Type B pancreatic cell (in vitro differentiated cells): ENCODE results near the gene EFNA5. TPM values are rescaled to one million over a fixed set of nuclear protein-coding genes. Genes with fewer than 3 reads are reported as not detected.

Experiments used
- DNase-seq: peaks from one replicate; pipeline ENCODE4 v3.0.0; 2021; ENCODE audit warnings: mixed read lengths; ENCODE audit not compliant: unreplicated experiment; ENCODE audit errors: extremely low spot score
- H3K27ac Mint-ChIP-seq: 2 replicates; pipeline ENCODE4 v1.8.0; 2021; ENCODE audit warnings: mild to moderate bottlenecking, mixed read lengths
- H3K27me3 Mint-ChIP-seq: 2 replicates; pipeline ENCODE4 v1.8.0; 2021; ENCODE audit warnings: mixed read lengths
- H3K36me3 Mint-ChIP-seq: 2 replicates; pipeline ENCODE4 v1.8.0; 2021; ENCODE audit warnings: mixed read lengths
- H3K4me1 Mint-ChIP-seq: one replicate; pipeline ENCODE4 v1.8.0; 2021; ENCODE audit warnings: mixed read lengths; ENCODE audit not compliant: unreplicated experiment
- H3K4me3 Mint-ChIP-seq: 2 replicates; pipeline ENCODE4 v1.8.0; 2021; ENCODE audit warnings: mild to moderate bottlenecking, mixed read lengths
- H3K9me3 Mint-ChIP-seq: 2 replicates; pipeline ENCODE4 v1.8.0; 2021; ENCODE audit warnings: mixed read lengths
- total RNA-seq: library from RNA; stranded (reverse); gene quantifications from 2 replicates; pipeline ENCODE4 v1.2.1, GENCODE V29; 2021; ENCODE audit warnings: low replicate concordance
- TF ChIP-seq, protein P1 (sequence below): fragments of 200-600 bp; sonication (generic); conservative IDR thresholded peaks from 2 replicates; pipeline ENCODE4 v1.5.0; 2021; ENCODE audit warnings: antibody characterized with exemption, mild to moderate bottlenecking

Gene EFNA5
- total RNA-seq, 1 donor from 2014 or later: 65.0 TPM

DNA sequence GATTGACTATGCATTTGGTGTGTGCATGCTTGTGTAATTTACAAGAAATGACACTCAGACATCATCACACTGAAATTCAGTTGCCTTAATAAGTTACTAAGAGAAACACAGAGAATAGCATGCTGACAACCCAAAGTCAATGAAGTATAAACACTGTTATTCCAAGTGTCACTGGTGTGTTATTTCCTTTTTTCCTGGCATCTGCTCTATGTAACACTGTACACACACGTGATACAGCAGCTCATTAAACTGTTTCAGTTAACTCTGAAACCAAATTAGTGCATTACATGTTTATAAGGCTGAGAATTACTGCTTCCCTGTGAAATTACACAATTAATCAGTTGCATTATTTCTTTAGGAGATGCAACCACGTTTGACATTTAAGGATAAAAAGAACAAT lies 252.7 kb downstream of the EFNA5 start:
- H3K4me1 Mint-ChIP-seq: peaks cover 29% of the 10 kb centered on the region
- H3K27me3 Mint-ChIP-seq: no peaks in the 10 kb centered on the region
- no peaks in the 10 kb centered on the region for H3K9me3 Mint-ChIP-seq
- H3K27ac Mint-ChIP-seq: no peak overlapping the region
- peaks cover 7% of the 10 kb centered on the region for H3K36me3 Mint-ChIP-seq
- no peak overlapping the region for H3K4me3 Mint-ChIP-seq
- DNase-seq: no peak
- TF ChIP-seq, protein P1, sequence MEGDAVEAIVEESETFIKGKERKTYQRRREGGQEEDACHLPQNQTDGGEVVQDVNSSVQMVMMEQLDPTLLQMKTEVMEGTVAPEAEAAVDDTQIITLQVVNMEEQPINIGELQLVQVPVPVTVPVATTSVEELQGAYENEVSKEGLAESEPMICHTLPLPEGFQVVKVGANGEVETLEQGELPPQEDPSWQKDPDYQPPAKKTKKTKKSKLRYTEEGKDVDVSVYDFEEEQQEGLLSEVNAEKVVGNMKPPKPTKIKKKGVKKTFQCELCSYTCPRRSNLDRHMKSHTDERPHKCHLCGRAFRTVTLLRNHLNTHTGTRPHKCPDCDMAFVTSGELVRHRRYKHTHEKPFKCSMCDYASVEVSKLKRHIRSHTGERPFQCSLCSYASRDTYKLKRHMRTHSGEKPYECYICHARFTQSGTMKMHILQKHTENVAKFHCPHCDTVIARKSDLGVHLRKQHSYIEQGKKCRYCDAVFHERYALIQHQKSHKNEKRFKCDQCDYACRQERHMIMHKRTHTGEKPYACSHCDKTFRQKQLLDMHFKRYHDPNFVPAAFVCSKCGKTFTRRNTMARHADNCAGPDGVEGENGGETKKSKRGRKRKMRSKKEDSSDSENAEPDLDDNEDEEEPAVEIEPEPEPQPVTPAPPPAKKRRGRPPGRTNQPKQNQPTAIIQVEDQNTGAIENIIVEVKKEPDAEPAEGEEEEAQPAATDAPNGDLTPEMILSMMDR: no peak

DNA sequence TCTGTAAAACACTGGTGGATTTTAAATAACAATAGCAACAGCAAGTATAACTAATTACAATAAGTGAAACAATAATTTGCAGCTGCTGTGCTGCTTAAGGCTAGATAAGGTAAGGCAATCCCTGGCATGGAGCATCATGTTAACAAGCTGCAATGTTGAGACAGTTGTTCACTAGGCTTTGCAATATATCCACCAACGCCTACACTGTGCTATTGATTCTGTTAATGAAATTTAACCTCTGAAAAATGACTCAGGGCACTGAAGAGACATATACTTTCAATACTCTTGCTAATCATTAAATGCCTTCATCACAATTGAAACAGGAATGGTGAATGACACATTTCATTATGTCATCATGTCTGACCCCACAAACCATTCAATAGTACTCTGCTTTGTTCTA lies 255.0 kb downstream of the EFNA5 start:
- H3K4me1 Mint-ChIP-seq: peaks cover 21% of the 10 kb centered on the region
- H3K36me3 Mint-ChIP-seq: peaks cover 4% of the 10 kb centered on the region
- DNase-seq: no peak
- H3K27me3 Mint-ChIP-seq: no peaks in the 10 kb centered on the region
- H3K4me3 Mint-ChIP-seq: no peak overlapping the region
- H3K9me3 Mint-ChIP-seq: no peaks in the 10 kb centered on the region
- TF ChIP-seq, protein P1: no peak
- no peak overlapping the region for H3K27ac Mint-ChIP-seq

DNA sequence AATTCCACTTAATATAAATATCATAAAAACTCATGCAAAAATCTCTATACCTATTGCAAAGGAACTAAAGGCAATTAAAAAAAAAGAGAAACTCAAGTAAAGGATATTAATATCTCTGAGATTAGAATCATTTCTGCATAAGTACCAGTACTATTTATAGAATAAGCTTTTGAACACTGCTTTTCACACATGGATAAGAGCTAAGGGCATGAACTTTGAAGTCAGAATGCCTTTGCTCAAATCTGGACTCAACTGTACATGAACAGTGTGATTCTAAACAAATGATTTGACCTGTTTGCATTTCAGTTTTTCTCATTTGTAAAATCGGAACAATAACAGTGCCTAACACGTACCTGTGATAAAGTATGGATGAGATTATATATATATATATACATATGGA lies 255.9 kb downstream of the EFNA5 start:
- DNase-seq: no peak
- H3K27me3 Mint-ChIP-seq: no peaks in the 10 kb centered on the region
- peaks cover 4% of the 10 kb centered on the region for H3K36me3 Mint-ChIP-seq
- TF ChIP-seq, protein P1: no peak
- H3K4me3 Mint-ChIP-seq: no peak overlapping the region
- H3K9me3 Mint-ChIP-seq: no peaks in the 10 kb centered on the region
- H3K27ac Mint-ChIP-seq: no peak overlapping the region
- H3K4me1 Mint-ChIP-seq: peaks cover 21% of the 10 kb centered on the region

DNA sequence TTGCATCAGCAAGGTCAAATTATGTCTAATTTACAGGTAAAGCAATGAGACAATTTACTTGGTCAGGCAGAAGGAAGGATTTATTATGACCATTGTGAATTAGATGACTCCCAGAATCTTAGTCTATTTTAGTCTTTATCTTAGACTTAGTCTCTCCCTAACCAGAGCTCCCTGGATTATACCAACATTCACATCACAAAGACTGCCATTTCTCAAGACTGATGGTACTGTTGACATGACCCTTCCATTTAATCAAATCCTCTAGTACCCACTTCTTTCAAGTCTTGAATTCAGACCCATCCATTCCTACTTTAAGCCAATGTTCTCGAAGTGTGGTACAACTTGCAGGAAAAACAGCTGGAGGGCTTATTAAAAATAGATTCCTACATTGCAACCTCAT lies 257.0 kb downstream of the EFNA5 start:
- Mint-ChIP-seq H3K27ac (no peak overlapping the region), H3K4me1 (peaks cover 22% of the 10 kb centered on the region), H3K9me3 (no peaks in the 10 kb centered on the region), H3K36me3 (peaks cover 9% of the 10 kb centered on the region), H3K4me3 (no peak overlapping the region), H3K27me3 (no peaks in the 10 kb centered on the region)
- DNase-seq: no peak
- TF ChIP-seq, protein P1: no peak

DNA sequence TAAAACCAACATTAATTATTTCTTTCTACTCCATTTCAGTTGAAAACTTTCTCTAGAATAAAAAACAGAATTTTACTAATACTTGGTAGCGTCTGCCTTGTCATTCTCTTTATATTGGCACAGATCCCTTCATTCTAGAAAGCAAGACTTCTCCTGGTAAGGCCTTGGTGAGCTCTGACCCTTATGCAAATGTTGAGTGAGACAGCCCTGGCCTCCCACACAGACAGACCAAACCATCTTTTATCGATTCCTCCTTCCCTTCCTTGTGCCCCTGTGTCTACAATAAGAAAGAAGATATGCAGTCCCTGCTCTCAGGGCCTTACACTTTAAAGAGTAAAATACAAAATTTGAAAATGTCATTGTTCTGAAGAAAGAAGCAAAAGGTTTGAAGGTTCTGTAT lies 262.2 kb downstream of the EFNA5 start:
- Mint-ChIP-seq H3K27ac (no peak overlapping the region), H3K4me1 (peaks cover 19% of the 10 kb centered on the region), H3K9me3 (no peaks in the 10 kb centered on the region), H3K27me3 (no peaks in the 10 kb centered on the region), H3K4me3 (no peak overlapping the region), H3K36me3 (peaks cover 11% of the 10 kb centered on the region)
- no peak for DNase-seq
- TF ChIP-seq, protein P1: no peak

DNA sequence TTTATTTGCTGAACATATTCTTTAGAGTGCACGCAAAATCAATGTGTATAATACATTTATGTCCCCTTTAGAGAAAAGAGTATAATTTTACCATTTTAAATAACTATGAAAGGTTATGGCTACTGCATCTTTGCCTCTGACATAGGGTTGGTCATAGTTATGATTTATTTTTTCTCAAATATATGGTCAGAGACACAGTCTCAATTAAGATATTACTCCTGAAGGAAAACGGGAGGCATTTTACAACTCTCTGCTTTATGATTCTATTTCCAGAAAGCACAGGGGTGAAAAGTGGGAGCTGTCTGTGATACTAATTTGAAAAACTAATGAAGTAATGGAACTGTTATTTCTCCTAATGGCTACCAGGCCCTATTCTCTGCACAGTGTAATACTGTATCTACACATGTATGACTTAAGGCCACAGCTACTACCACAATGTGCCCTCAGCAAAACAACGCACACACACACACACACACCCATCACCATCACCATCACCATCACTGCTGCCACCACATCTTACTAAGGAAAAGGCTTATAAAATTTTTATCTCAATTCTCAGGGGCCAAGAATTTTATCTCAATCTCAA lies 262.9 kb downstream of the EFNA5 start:
- Mint-ChIP-seq H3K9me3 (no peaks in the 10 kb centered on the region), H3K27ac (no peak overlapping the region), H3K4me3 (no peak overlapping the region), H3K27me3 (no peaks in the 10 kb centered on the region), H3K4me1 (peaks cover 27% of the 10 kb centered on the region), H3K36me3 (peaks cover 11% of the 10 kb centered on the region)
- TF ChIP-seq, protein P1: no peak
- DNase-seq: no peak
